BJ (cell line): ENCODE measurements around the gene DHRS7B. TPM values are rescaled to one million over a fixed set of nuclear protein-coding genes. Genes with fewer than 3 reads are reported as not detected.

Experiments
- CTCF ChIA-PET: fragments of 350-600 bp; formaldehyde crosslinking; extraction: SDS; loops from one replicate; lab custom pipeline; 2021; ENCODE audit warnings: antibody characterized with exemption, inconsistent platforms; lab: Yijun Ruan, JAX
- POLR2A ChIA-PET: fragments of 300-600 bp; sonication (Branson Sonifier 250); formaldehyde crosslinking; extraction: SDS; loops from one replicate; lab custom pipeline; 2021; ENCODE audit warnings: antibody characterized with exemption; lab: Charles Lee
- DNase-seq: peaks from one replicate; pipeline ENCODE4 v3.0.0-alpha.2; 2011; ENCODE audit warnings: low read depth
- H3K27me3 ChIP-seq: 2 replicates; pipeline ENCODE4 v1.6.0; 2011; ENCODE audit warnings: low read length; ENCODE audit not compliant: control insufficient read depth, insufficient read depth
- H3K36me3 ChIP-seq: 2 replicates; pipeline ENCODE4 v1.5.1; 2011; ENCODE audit warnings: low read length; ENCODE audit not compliant: control insufficient read depth, insufficient read depth
- H3K4me3 ChIP-seq: 2 replicates; pipeline ENCODE4 v1.5.1; 2011; ENCODE audit warnings: low read depth, mild to moderate bottlenecking, control low read depth, low read length
- CTCF ChIP-seq: IDR thresholded peaks from 2 replicates; pipeline ENCODE4 v1.5.1; 2011; ENCODE audit warnings: low read depth, mild to moderate bottlenecking, control low read depth, inconsistent platforms, low read length, moderate library complexity; ENCODE audit not compliant: insufficient read depth
- polyA plus RNA-seq: library from polyadenylated mRNA; depleted of rRNA; stranded (reverse); fragments of >200 nt; gene quantifications from 2 replicates; pipeline ENCODE4 v1.2.3, GENCODE V29; 2011

DHRS7B gene
- polyA plus RNA-seq, 1 experiment, result 47.0 TPM

- ChIA-PET POLR2A (no interaction called here), CTCF (interaction anchor here (1.0 kb wide), 2 partner anchors 13 to 14 kb away, joined by 3 read pairs; no protein-coding TSS in a partner anchor)
- TF ChIP-seq CTCF, result no peak
- Histone ChIP-seq H3K27me3 (no peaks in the 10 kb centered on the region), H3K36me3 (no peaks in the 10 kb centered on the region), H3K4me3 (no peak overlapping the region)
- DNase-seq, result no peak
Measured at GRCh38 chr17:21176773-21177395, 50.1 kb downstream of the DHRS7B start.

- Histone ChIP-seq H3K27me3 (no peaks in the 10 kb centered on the region), H3K36me3 (no peaks in the 10 kb centered on the region), H3K4me3 (no peak overlapping the region)
- no peak for TF ChIP-seq CTCF
- no peak for DNase-seq
- CTCF ChIA-PET, result interaction anchor here (1.0 kb wide), 1 partner anchor 13 kb away, joined by 3 read pairs; no protein-coding TSS in a partner anchor
- POLR2A ChIA-PET, result no interaction called here
Measured at GRCh38 chr17:21177401-21177800, 50.6 kb downstream of the DHRS7B start.

- H3K36me3 ChIP-seq, result no peaks in the 10 kb centered on the region
- CTCF ChIA-PET, result interaction anchor here (1.0 to 1.1 kb wide), 2 partner anchors 13 to 16 kb away, joined by 3 to 4 read pairs; no protein-coding TSS in a partner anchor
- H3K4me3 ChIP-seq, result no peak overlapping the region
- POLR2A ChIA-PET, result no interaction called here
- TF ChIP-seq CTCF, result no peak
- DNase-seq, result no peak
- no peaks in the 10 kb centered on the region for H3K27me3 ChIP-seq
Measured at GRCh38 chr17:21177854-21178600, 51.3 kb downstream of the DHRS7B start.

- ChIA-PET POLR2A (no interaction called here), CTCF (no interaction called here)
- DNase-seq, result no peak
Measured at GRCh38 chr17:21183468-21183867, 56.7 kb downstream of the DHRS7B start.

More at GRCh38 chr17:21183468-21183867, 56.7 kb downstream of the DHRS7B start:
- Histone ChIP-seq H3K27me3 (no peaks in the 10 kb centered on the region), H3K36me3 (no peaks in the 10 kb centered on the region), H3K4me3 (no peak overlapping the region)
- no peak for TF ChIP-seq CTCF
